Psoas muscle (tissue), 8 donors: ENCODE results near the gene MSH2. TPM values are rescaled to one million over a fixed set of nuclear protein-coding genes. Genes with fewer than 3 reads are reported as not detected.

ENCODE experiments used
- ATAC-seq, 4 donors: fragments of 200-7000 bp; cut with Tn5 transposase; one replicate each; pipeline ENCODE4 v1.9.1; 2020; ENCODE audit warnings: moderate library complexity in 3 of 4, mild to moderate bottlenecking in 2 of 4
- DNase-seq, 2 donors: peaks; one replicate each; pipeline ENCODE4 v3.0.0-alpha.2; 2020
- H3K27ac ChIP-seq: fragments of 200-600 bp; one replicate; pipeline ENCODE4 v1.8.0; 2022
- H3K27me3 ChIP-seq, 3 donors: fragments of 200-600 bp in 1 of 3; one replicate each; pipeline versions ENCODE4 v1.6.1 to v1.8.0; 2013 to 2022; ENCODE audit warnings: low read length in 2 of 3, mild to moderate bottlenecking in 2 of 3, moderate library complexity in 1 of 3; ENCODE audit not compliant: insufficient read depth in 3 of 3
- H3K36me3 ChIP-seq, 2 donors: fragments of 200-600 bp in 1 of 2; one replicate each; pipeline versions ENCODE4 v1.6.1 to v1.8.0; 2013 to 2022; ENCODE audit warnings: low read depth in 1 of 2, mild to moderate bottlenecking in 1 of 2, moderate library complexity in 1 of 2; ENCODE audit not compliant: insufficient read depth in 1 of 2
- H3K4me1 ChIP-seq: fragments of 200-600 bp; one replicate; pipeline ENCODE4 v1.8.0; 2022
- H3K4me3 ChIP-seq: fragments of 200-600 bp; one replicate; pipeline ENCODE4 v1.8.0; 2022; ENCODE audit warnings: mild to moderate bottlenecking
- H3K9me3 ChIP-seq: fragments of 200-600 bp; one replicate; pipeline ENCODE4 v1.8.0; 2022
- CTCF ChIP-seq: fragments of 200-600 bp; IDR thresholded peaks from one replicate; pipeline ENCODE4 v1.8.0; 2022; ENCODE audit warnings: antibody characterized with exemption
- WGBS, 3 donors: extraction: QIAGEN DNeasy Blood & Tissue Kit; methylation state at CpG; one replicate each; pipeline versions ENCODE4 v1.1.6 to v1.1.7; 2013; 5-methylcytosine and 5-hydroxymethylcytosine counted together
- intact Hi-C, 2 donors: fragments of 100-400 bp; cut with DNase I; formaldehyde crosslinking; loops; one replicate each; pipeline versions ENCODE4 v1.11.0 to v1.14.2; 2022
- polyA plus RNA-seq, 3 donors: library from polyadenylated mRNA; stranded (reverse); fragments of 200-250 nt; gene quantifications; one replicate each; pipeline ENCODE4 v1.2.3, GENCODE V29; 2013
- total RNA-seq, 4 donors: library from RNA; stranded (reverse); fragmentation: NEBNext Ultra II Directional in 2 of 4; extraction: Animal tissue kit (Norgen Biotek cat#: 25700) in 2 of 4; gene quantifications; one replicate each; pipeline versions ENCODE4 v1.2.1 to v1.2.4, GENCODE V29; 2021 to 2023
- donor health status: healthy with polysubstance abuse.
- donor health status: DM: no; HTN: no; CAD: no; lungs with moderate emphysema.
- donor health status: Bipolar disorder and iron deficiency.
- donor health status: healthy.
- donor health status: DM: yes; HTN: yes; CAD: no.
- donor health status: DM: no; HTN: no; CAD: no.
- donor health status: DM: no; HTN: no; CAD: no.
- donor health status: DM: yes; HTN: yes; CAD: no.

MSH2 gene
- total and polyA plus RNA-seq, 7 donors: 3.2 to 10.8 (median 7.6) TPM

GRCh38 chr2:47375307-47375706 lies 27.6 kb upstream of the MSH2 start:
- Histone ChIP-seq H3K27ac (no peak overlapping the region), H3K4me3 (no peak overlapping the region), H3K36me3 (no peaks in the 10 kb centered on the region), H3K4me1 (no peaks in the 10 kb centered on the region), H3K27me3 (peaks cover 0 to 10% (median 0%) of the 10 kb centered on the region in 3 donors), H3K9me3 (no peaks in the 10 kb centered on the region)
- no peak for TF ChIP-seq CTCF
- intact Hi-C loops: no loop called here
- 81 to 92% (median 85%) methylated on average over 1 of the region's 1 CpG for WGBS, 3 donors
- ATAC-seq (no peak), DNase-seq (no peak)

GRCh38 chr2:47379384-47379783 lies 23.6 kb upstream of the MSH2 start:
- H3K36me3 ChIP-seq: no peaks in the 10 kb centered on the region
- no peaks in the 10 kb centered on the region for H3K9me3 ChIP-seq
- H3K27me3 ChIP-seq: no peaks in the 10 kb centered on the region
- DNase-seq (no peak), ATAC-seq (no peak)
- no peak overlapping the region for H3K27ac ChIP-seq
- intact Hi-C loops: no loop called here
- no peak for TF ChIP-seq CTCF
- no peaks in the 10 kb centered on the region for H3K4me1 ChIP-seq
- H3K4me3 ChIP-seq: no peak overlapping the region
- WGBS, 3 donors: 78 to 87% (median 79%) methylated on average over 3 of the region's 3 CpGs

GRCh38 chr2:47381408-47381807 lies 21.5 kb upstream of the MSH2 start:
- Histone ChIP-seq H3K27ac (no peak overlapping the region), H3K27me3 (no peaks in the 10 kb centered on the region), H3K9me3 (no peaks in the 10 kb centered on the region), H3K4me3 (no peak overlapping the region), H3K36me3 (no peaks in the 10 kb centered on the region), H3K4me1 (no peaks in the 10 kb centered on the region)
- no peak for ATAC-seq
- intact Hi-C loops: no loop called here
- 76 to 86% (median 82%) methylated on average over 1 of the region's 1 CpG for WGBS, 3 donors
- TF ChIP-seq CTCF: no peak
- DNase-seq: no peak

- Histone ChIP-seq H3K4me3 (no peak overlapping the region), H3K27me3 (no peaks in the 10 kb centered on the region), H3K9me3 (no peaks in the 10 kb centered on the region), H3K36me3 (no peaks in the 10 kb centered on the region), H3K4me1 (no peaks in the 10 kb centered on the region), H3K27ac (no peak overlapping the region)
- DNase-seq: no peak
- no peak for ATAC-seq
- no peak for TF ChIP-seq CTCF
- intact Hi-C loops: loop anchor here in 1 of 2 donors (5.0 kb wide), 1 partner anchor 49 kb away; no protein-coding TSS in a partner anchor
- WGBS, 3 donors: 90 to 92% (median 91%) methylated on average over 3 of the region's 3 CpGs
These were observed 16.4 kb upstream of the MSH2 start for GRCh38 chr2:47386551-47386950.

- Histone ChIP-seq H3K36me3 (no peaks in the 10 kb centered on the region), H3K4me1 (no peaks in the 10 kb centered on the region), H3K4me3 (no peak overlapping the region), H3K9me3 (no peaks in the 10 kb centered on the region), H3K27ac (no peak overlapping the region), H3K27me3 (no peaks in the 10 kb centered on the region)
- intact Hi-C loops: loop anchor here (1.0 to 5.0 kb wide), 2 partner anchors 52 kb away; no protein-coding TSS in a partner anchor
- DNase-seq (no peak), ATAC-seq (no peak)
- 44 to 57% (median 47%) methylated on average over 2 of the region's 2 CpGs for WGBS, 3 donors
- no peak for TF ChIP-seq CTCF
These were observed 14.1 kb upstream of the MSH2 start for GRCh38 chr2:47388888-47389287.
